Left colon (tissue), 2 donors: ENCODE measurements around the gene CCL20. TPM values are rescaled to one million over a fixed set of nuclear protein-coding genes. Genes with fewer than 3 reads are reported as not detected.
A peak's percentile ranks its signal among the peaks of the same experiment; 100 is the strongest.
"Not testable (repeated sequence)": the region's sequence is repeated elsewhere in the genome, so short reads cannot be mapped to it uniquely, and the experiment has no call there.

ENCODE experiments used
- ATAC-seq: fragments of 200-7000 bp; cut with Tn5 transposase; one replicate; pipeline ENCODE4 v1.9.1; 2020; ENCODE audit warnings: mild to moderate bottlenecking, moderate library complexity
- DNase-seq, 2 donors: peaks; one replicate each; pipeline ENCODE4 v3.0.0-alpha.2; 2020
- intact Hi-C, 2 donors: fragments of 100-400 bp; cut with DNase I in 1 of 2; cut with micrococcal nuclease in 1 of 2; formaldehyde crosslinking; loops; one replicate each; pipeline versions ENCODE4 v1.11.2 to v1.14.0; 2022; cut with DNase I, micrococcal nuclease
- total RNA-seq, 2 donors: library from RNA; stranded (reverse); fragmentation: NEBNext Ultra II Directional; extraction: Animal tissue kit (Norgen Biotek cat#: 25700); gene quantifications; one replicate each; pipeline ENCODE4 v1.2.1, GENCODE V29; 2021
- donor health status: DM: no; HTN: no; CAD: no.
- donor health status: DM: yes; HTN: yes; CAD: no.

The CCL20 gene
- total RNA-seq, 2 donors from 2014 or later = 13.6 to 29.9 TPM

DNA sequence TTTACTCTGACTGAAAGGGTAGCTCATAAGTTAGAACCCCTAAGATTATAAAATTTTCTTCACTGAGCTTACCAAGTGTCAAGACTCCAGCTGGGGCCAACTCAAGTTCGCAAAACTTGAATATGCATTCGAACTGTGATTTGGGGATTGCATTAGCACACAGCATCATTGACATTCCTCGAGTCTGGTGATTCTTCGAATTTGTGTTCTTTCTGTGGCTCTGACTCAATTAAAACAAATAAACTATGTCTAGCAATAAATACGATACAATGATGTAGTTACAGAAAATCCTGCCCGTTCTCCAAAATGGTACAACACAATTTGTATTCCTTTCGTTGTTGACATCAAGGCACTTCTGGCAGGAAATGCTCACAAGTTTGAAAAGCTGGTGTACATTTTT lies 11.1 kb downstream of the CCL20 start:
- DNase-seq = no peak
- intact Hi-C loops = no loop called here
- no peak for ATAC-seq

DNA sequence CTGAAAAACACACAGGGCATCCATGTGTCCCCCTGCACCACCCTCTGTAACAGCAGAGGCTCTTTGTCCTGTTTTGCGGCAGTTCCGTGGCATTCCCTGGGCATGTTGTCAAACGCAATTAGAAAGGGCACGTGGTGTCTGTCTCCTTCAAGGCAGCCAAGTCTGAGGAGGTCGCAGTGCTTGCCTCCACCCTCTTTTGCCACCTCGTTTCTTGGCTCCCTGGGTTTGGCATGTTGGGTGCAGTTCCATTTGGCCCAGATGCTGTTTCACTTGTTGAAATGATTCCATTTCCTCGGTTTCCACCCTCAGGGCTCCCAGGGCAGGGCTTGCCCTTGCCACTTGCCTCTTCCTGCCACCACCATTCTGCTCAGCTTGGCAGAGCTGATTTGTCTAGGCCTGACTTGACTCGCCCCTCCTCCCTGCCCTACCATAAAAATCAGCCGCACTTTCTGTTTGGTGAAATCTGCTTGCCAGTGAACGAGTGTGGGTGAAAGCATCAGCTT lies 12.4 kb downstream of the CCL20 start:
- ATAC-seq = peak; percentile 81
- peak; percentile 47 to 54 for DNase-seq
- intact Hi-C loops = no loop called here

DNA sequence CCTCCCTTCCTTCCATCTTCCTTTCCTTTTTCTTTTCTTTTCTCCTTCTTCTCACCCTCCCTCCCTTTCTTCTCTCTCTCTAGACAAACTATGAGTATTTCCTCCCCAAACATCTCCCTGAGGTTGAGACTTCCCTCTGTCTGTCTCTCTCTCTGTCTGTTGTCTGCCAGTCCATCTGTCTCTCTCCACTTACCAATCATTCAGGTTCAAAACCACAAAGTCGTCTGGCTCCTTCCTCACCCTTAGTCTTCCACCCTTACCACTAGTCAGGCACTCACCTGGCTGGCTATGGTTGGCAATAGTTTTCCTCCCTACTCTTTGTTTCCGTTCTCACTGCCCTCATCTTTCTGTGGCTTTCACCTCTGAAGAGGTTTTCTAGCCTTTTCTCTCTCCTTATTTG lies 12.9 kb downstream of the CCL20 start:
- ATAC-seq = no peak
- no peak for DNase-seq
- intact Hi-C loops = no loop called here

DNA sequence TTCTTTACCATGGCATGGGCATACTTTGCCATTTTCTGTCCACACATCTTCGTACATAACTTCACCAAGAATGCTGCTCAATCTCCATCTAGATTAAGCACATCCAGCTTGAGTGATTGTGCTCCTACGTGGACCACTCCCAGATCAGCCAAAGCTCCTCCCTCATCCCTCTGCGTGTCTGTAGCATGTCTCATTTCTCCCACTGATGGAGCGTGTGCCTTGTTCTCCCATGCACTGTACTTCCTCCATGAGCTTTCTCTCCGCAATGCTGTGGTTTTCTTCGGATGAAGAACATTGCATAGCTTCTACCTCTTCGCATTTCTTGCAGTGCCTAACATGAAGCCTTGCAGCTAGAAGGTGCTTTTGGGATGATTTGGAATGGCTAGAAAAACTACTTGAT lies 13.5 kb downstream of the CCL20 start:
- ATAC-seq (no peak), DNase-seq (no peak)
- intact Hi-C loops = no loop called here

DNA sequence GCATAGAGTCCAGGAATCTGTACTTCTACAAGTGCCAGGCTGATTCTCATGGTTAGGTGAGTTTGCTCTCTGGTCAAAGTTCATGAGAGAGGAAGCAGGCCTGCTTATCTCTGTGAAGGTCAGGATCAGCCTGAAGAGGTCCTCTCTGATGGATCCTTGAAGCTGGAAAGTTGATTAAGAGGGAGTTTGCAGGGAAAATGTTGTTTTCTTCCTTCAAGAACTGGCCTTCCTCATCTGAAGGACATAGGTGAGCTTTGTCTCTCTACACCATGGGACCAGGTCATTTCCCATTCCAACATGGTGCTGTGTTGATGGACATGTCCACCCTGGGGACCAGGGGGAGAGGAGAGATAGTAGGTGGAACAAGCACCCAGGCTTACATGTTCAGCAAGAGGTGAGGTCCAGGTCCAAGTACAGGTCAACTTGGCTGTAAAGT lies 14.9 kb downstream of the CCL20 start:
- no peak for DNase-seq
- peak; percentile 59 for ATAC-seq

DNA sequence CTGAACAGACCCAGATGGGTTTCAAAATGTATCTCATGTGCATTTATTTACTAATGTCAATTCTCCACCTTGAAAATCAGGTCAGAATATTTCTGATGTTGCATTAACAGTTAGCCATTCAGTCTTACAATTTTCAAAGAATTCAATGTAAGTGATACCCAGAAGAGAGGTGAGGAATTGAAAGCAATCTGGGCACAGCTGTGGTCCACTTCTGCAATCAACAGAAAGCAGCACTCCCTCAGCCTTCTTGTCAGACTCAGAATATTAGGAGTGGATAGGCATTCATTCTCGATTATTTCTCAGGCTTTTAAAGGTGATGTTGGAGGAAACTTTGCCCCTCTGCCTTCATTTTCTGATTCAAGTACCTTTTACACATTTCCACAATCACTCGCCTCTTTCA lies 15.7 kb downstream of the CCL20 start:
- DNase-seq (no peak), ATAC-seq (no peak)
- intact Hi-C loops = no loop called here

More for the DNA sequence above, 14.9 kb downstream of the CCL20 start:
- intact Hi-C loops = no loop called here

DNA sequence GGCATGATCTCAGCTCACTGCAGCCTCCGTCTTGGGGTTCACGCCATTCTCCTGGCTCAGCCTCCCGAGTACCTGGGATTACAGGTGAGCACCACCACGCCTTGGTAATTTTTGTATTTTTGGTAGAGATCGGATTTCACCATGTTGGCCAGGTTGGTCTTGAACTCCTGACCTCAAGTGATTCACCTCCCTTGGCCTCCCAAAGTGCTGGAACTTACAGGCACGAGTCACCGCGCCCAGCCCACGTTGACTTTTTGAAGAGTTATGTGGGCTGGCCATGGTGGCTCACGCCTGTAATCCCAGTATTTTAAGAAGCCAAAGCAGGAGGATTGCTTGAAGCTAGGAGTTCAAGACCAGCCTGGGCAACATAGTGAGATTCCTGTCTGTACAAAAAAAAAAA lies 20.8 kb downstream of the CCL20 start:
- no peak for ATAC-seq
- DNase-seq = no peak
- intact Hi-C loops = no loop called here

DNA sequence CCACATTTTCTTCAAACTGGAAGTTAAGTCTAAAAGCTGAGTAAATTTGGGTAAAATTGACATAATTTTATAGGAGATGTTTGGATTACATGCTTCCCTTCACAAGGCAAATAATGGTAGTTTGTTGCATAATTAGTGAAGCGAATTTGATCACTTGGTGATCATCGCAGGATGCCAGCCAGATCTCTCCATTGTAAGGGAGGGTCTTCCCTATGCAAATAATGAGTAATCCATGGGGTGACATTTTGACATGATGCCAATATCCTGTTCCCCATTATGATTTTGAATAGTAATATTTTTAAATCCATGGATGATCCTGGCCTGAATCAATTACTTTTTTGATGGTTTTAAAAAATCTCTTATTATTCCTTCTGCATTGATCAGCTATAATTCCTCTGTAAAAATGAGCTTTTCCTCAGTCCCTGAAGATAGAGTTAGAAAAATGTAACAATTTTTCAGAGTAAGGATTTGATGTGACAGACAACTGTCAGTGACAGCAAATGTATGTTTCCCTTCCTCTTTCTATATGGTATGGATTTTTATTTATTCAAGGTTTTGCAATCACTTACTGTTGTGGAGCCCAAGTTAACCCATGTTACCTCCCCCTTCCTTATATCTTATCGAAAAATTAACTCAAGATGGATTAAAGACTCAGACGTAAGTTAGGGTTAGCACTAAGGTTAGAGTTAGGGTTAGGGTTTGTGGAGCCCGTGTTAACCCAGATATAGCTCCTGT lies 21.4 kb downstream of the CCL20 start:
- ATAC-seq = no peak
- intact Hi-C loops = no loop called here

DNA sequence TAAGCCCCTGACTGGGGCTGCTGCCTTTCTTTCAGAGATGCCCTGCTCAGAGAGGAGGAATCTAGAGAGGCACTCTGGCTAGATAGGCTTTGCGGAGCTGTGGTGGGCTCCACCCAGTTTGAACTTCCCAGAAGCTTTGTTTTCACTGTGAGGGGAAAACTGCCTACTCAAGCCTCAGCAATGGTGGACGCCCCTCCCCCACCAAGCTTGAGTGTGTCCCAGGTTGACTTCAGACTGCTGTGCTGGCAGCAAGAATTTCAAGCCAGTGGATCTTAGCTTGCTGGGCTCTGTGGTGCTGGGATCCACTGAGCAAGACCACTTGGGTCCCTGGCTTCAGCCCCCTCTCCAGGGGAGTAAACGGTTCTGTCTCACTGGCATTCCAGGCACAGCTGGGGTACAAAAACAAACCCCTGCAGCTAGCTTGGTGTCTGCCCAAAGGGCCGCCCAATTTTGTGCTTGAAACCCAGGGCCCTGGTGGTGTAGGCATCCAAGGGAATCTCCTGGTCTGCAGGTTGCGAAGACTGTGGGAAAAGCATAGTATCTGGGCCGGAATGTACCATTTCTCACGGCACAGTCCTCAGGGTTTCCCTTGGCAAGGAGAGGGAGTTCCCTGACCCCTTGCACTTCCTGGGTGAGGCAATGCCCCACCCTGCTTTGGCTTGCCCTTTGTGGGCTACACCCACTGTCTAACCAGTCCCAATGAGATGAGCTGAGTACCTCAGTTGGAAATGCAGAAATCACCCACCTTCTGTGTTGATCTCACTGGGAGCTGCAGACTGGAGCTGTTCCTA lies 25.9 kb downstream of the CCL20 start:
- intact Hi-C loops = not testable (repeated sequence)
- DNase-seq (peak; percentile 51 to 64), ATAC-seq (peak; percentile 86)

More for the DNA sequence above, 21.4 kb downstream of the CCL20 start:
- DNase-seq = no peak

DNA sequence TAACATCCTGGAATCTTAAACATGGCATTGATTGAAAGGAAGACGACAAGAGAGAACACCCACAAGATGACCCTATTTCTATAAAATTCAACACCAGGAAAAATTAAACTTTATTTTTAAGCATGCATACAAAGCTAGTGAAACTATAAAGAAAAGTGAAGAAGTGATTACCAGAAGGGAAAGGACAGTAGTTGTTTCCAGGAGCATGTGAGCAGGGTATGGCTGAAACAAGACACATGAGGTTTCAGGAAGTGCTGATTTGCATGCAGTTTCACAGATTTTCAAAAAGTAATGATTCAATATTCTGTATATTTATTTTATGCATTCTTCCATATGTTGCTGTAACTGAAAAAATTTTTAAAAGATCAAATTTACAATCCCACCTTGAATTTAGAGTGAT lies 33.2 kb downstream of the CCL20 start:
- intact Hi-C loops = no loop called here
- ATAC-seq (no peak), DNase-seq (no peak)

DNA sequence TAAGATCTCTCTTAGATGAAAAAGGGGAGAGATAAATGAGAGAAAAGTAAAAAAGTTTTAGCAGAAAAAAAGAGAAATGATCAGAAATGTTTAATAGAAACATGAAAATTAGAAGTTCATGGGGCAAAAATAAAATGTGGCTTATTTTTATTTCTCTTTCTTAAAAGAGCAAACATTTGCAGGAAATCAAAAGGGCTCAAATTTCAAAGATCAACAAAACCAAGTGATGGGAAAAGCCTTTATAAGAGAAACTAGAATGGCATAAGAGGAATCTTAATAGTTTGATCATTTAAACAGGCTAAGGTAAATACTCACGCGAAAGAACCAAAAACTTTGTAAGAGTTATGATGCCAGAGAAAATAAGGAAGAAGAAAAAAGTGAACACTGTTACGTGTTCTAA lies 34.5 kb downstream of the CCL20 start:
- ATAC-seq (peak; percentile 29), DNase-seq (no peak)
- intact Hi-C loops = no loop called here

DNA sequence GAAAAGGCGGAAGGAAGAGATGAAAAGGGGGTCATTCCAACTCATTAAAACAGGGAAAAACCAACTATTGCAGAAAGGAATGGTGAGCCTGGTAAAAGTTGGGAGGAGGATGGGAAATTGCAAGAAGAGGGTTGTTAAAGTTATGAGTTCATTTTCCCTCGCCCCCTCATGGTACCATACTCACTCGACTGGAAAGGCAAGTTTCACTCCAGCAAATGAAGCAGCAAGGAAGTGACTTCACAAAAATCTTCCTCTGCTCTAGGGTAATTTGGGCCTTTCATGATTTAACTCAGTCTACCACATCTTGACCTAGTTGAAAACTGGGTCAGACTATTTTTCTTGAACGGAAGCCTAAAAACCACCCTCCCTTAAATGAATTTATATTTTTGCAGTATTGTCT lies 34.9 kb downstream of the CCL20 start:
- ATAC-seq = peak; percentile 71
- intact Hi-C loops = no loop called here
- DNase-seq = no peak

DNA sequence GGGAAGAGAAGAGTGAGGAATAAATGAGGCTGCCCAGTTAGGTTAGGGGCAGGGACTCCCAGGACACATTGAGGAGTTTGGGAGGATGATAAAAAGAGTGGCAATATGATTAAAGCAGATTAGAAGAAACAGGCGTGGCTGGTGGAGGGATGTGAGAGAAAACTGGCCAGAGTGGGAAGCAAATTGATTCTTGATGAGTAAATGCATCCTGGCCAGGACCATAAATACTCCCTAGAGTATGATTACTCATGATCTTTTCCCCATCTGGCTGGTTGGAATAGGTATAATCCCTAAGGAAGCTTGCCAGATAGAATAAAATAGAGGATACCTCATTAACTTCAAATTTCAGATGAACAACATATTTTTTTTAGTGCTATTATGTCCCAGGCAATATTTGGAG lies 36.3 kb downstream of the CCL20 start:
- intact Hi-C loops = no loop called here
- no peak for ATAC-seq
- no peak for DNase-seq

DNA sequence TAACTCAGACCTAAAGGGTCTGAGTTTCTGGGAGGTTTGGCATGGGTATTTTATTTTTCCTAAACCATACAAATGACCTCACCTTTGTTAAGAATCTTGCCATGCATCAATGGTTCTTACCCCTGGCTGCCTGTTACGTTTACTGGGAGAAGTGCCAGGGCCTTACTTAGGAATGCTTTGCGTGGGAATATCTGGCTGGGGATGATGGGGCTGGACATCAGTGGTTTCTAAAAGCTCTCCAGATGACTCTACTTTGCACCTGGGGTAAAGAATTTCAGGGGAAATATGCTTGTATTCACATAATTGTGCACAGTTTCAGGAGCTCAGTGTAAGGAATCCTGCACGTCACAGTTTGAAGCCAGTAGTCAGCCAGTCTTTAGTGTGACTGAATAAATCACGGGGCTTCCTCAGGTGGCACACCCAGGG lies 39.6 kb downstream of the CCL20 start:
- intact Hi-C loops = no loop called here
- DNase-seq = no peak
- ATAC-seq = no peak

DNA sequence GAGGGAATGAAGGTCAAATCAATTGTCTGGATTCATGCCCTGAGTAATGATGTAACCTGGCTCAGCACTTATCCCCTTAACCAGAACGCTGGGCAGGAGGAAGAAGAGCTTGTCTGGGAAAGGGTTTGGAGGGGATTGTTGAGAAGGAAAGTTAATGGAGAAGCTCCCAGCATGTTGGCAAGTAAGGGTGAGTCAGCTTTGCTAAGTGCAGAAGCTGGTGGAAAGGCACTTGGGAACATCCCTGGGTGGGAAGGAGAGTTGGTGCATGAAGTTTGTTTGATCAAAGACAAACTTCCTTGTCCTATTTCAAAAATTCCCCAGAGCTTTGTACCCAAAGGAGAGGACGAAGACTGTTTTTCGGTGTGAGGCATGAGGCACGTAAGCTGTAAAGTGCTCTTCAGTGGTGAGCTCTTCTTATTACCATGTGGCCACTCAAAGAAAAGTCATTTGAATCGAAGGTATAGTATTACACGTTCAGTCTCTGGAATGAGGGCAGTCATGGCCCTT lies 40.2 kb downstream of the CCL20 start:
- ATAC-seq (no peak), DNase-seq (no peak)
- intact Hi-C loops = no loop called here

DNA sequence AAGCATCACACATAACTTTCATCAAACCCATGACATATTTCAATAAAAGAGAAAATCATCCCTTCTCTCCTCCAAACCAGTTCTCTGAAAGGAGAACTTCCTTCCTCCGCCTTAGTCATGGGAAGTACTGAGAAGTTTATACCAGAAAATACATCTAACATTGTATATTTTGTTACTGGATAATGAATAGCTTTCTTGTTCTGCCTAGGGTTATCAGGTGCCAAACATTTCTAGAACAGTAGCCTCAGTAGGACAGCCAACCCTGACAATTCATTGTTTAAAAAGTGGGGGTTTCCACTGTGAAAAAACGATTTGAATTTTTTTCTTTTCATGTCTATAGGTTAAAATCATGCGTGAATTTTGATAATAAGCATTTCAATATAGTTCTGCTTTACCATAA lies 41.8 kb downstream of the CCL20 start:
- intact Hi-C loops = no loop called here
- no peak for DNase-seq
- no peak for ATAC-seq

DNA sequence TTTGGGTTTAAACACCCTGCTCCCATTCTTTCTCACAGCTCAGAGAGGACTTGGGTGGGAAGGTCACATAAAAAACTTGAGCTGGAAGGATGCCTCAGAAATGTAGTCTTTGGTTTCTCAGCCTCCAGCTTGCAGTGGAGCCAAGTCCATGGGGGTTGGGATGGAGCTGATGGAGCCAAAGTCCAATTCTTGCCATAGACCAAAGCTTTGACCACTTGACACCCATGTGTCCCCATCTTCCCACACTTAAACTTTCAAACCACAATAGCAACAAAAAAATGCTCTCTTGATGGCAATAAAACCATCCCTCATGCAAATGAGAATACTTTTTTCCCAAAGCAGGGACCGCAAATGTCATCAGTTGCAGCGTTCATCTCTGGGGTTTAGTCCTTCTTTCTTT lies 43.1 kb downstream of the CCL20 start:
- intact Hi-C loops = no loop called here
- ATAC-seq (no peak), DNase-seq (no peak)

DNA sequence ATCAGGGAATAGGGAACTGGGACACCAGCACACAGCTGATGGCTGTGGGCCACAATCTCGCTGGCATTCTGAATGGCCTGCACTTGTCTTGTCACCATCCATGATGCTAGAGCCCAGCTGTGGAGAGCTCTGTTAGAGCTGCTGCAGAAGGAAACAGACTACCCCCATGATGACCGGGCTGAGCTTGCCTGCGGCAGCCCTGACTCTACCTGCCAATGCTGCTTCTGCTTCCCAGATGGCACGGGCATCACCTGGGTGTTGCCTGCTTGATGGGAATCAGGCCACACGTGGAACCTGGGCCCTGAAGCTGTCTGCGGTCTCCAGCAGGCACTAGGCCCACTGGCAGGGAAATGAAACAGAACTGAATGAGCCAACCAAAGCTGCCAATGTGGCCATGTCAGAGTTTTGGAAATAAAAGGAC lies 46.6 kb downstream of the CCL20 start:
- intact Hi-C loops = no loop called here
- no peak for ATAC-seq

DNA sequence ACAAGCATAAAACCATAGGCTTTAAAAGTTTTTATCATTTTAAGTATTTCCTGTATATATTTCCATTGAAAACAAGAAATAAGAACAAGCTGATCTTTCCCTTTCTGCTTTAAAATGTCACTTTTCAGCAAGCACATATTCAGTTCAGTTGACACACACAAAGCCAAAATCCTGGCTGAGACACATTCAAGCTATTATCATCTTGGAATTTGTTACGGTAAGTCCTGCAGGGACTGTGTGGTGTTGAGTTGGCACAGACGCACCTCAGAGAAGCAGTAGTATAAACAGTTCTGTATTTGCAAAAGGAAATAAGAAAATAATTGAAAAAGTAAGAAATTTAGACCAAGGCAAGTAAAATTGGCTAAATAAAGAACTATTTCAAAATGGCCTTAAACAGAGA lies 47.4 kb downstream of the CCL20 start:
- no peak for ATAC-seq
- no peak for DNase-seq
- intact Hi-C loops = no loop called here

More for the DNA sequence above, 46.6 kb downstream of the CCL20 start:
- DNase-seq = no peak

DNA sequence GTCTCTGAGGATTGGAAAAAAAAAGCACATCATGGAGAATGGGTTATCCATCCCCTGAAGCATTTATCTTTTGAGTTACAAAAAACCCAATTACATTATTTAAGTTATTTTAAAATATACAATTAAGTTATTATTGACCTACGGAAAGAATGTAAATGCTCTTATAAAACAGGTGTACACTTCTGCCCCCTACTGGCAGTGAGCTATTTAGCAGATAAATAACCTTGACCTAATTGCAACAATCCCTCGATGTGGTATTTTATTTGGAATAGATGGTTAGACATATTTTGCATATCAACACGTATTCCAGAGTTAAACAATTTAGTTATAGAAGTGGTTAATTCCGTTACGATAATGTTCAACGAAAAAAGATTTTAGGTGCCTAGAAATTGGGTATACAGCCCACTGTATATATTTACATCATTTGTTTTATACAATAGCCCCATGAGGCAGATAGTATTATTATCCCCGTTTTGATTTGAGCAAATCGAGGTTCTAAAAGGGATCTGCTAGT lies 48.6 kb downstream of the CCL20 start:
- peak in 1 of 2 donors; percentile 37 for DNase-seq
- peak; percentile 37 for ATAC-seq
- intact Hi-C loops = no loop called here
